ENCODE data around the gene SRRM4. TPM values are rescaled to one million over a fixed set of nuclear protein-coding genes. Genes with fewer than 3 reads are reported as not detected.
"Not testable (repeated sequence)": the region's sequence is repeated elsewhere in the genome, so short reads cannot be mapped to it uniquely, and the experiment has no call there.

SRRM4 gene
- total RNA-seq, 1 experiment from 2014 or later, result not detected

DNA sequence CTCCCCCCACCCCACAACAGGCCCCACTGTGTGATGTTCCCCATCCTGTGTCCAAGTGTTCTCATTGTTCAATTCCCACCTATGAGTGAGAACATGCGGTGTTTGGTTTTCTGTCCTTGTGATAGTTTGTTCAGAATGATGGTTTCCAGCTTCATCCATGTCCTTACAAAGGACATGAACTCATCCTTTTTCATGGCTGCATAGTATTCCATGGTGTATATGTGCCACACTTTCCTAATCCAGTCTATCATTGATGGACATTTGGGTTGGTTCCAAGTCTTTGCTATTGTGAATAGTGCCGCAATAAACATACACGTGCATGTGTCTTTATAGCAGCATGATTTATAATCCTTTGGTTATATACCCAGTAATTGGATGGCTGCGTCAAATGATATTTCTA, 123.6 kb downstream of the SRRM4 start:
- H3K27me3 ChIP-seq, DNase-seq, H3K4me1 ChIP-seq: not testable (repeated sequence)

DNA sequence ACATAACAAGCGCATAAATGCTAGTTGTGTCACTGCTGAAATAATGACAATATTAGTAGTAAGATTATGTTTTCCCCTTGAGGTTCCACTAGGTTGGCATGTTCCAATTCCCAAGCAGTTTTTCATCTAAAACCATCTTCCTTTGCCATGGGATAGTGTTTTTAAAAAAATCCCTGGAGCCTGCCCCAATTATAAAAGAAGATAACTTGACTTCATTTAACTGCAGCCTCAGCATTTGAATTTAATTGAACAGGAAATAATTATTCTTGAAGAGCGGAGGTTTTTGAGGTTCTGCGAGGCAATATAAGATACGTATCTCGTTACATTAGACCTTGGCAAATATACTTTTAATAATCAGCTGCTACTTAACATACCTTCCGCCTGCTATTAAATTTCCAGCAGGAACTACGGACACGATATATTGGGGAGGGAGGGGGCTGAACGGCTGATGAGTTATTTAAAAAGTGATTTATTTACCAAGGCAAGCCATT, 132.2 kb downstream of the SRRM4 start:
- no peaks in the 10 kb centered on the region for H3K36me3 ChIP-seq
- no peaks in the 10 kb centered on the region for H3K27me3 ChIP-seq
- H3K27ac ChIP-seq, result no peak overlapping the region

More for the DNA sequence above, 123.6 kb downstream of the SRRM4 start:
- H3K9me3 ChIP-seq (replicated peaks); H3K27ac ChIP-seq; H3K4me3 ChIP-seq; H3K36me3 ChIP-seq: not testable (repeated sequence)

DNA sequence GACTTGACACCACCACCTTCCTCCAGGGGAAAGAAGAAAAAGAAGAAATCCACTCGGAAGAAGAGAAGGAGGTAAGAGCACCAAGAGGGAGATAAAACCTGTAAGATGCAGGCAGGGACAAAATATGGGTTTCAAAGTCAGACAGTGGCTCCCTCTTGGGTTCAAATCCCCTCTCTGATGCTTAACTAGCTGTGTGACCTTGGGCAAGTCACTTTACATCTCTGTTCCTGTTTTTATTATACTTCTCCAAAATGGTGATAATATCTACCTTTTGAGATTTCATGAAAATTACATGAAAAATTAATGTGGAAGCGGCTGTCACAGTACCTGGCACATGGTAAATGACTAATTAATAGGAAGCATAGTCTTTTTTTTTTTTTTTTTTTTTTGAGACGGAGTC, 133.0 kb downstream of the SRRM4 start:
- Histone ChIP-seq H3K4me3 (no peak overlapping the region), H3K4me1 (no peaks in the 10 kb centered on the region), H3K27ac (no peak overlapping the region), H3K36me3 (no peaks in the 10 kb centered on the region), H3K9me3 (replicated peaks) (no peaks in the 10 kb centered on the region), H3K27me3 (no peaks in the 10 kb centered on the region)
- DNase-seq, result no peak

More for the DNA sequence above, 132.2 kb downstream of the SRRM4 start:
- DNase-seq, result no peak
- H3K4me1 ChIP-seq, result no peaks in the 10 kb centered on the region
- H3K9me3 ChIP-seq (replicated peaks), result no peaks in the 10 kb centered on the region
- no peak overlapping the region for H3K4me3 ChIP-seq

DNA sequence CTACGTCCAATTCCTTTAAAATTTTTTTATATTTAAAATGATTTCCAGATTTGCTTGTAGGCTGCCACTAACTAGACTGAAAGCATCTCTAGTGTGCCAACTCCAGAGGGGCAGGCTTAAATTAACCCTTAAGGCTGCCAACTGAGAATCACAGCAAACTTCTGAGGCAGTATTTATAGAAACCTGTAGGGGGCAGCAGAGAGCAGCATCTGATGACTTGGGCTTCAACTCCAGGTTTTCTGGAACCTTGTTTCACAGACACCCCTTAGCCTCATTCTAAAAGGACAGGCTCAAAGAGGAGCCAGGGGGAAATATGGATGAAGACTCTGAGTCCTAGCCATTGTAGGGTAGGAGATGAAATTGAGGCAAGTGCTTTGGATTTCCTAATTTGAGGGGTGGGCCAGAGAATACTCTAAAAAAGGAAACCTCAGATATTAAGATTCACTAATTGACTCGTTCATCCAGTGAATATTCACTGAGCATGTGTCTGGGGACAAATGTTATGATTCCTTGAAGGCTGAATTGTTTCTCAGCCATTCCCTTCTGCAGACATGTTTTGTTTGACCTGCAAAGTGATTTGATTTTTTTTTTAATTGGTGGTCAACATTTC, 134.1 kb downstream of the SRRM4 start:
- Histone ChIP-seq H3K4me1 (no peaks in the 10 kb centered on the region), H3K27me3 (no peaks in the 10 kb centered on the region), H3K9me3 (replicated peaks) (no peaks in the 10 kb centered on the region), H3K4me3 (no peak overlapping the region), H3K27ac (no peak overlapping the region), H3K36me3 (no peaks in the 10 kb centered on the region)
- peak; percentile 11 to 75 for DNase-seq

DNA sequence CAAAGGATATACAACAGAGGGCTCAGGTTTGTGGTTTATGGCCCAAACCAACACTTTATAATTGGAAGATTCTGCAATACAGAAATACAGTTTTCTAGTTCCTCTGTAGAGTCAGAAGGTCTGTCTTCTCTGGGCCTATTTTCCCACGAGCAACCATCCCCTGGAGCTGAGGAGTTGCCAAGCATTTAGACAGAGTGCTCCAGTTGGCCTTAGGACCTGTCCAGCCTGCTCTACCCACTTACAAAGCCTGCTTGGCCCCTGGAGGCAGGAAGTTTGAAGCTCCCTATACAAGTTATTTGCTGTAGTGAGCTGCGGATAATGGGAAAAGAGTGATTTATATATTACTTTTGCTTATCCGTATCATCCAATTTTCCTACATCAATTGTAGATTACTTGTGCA, 136.6 kb downstream of the SRRM4 start:
- Histone ChIP-seq H3K27me3 (no peaks in the 10 kb centered on the region), H3K36me3 (no peaks in the 10 kb centered on the region), H3K4me1 (no peaks in the 10 kb centered on the region), H3K27ac (no peak overlapping the region), H3K4me3 (no peak overlapping the region), H3K9me3 (replicated peaks) (no peaks in the 10 kb centered on the region)
- DNase-seq, result no peak

DNA sequence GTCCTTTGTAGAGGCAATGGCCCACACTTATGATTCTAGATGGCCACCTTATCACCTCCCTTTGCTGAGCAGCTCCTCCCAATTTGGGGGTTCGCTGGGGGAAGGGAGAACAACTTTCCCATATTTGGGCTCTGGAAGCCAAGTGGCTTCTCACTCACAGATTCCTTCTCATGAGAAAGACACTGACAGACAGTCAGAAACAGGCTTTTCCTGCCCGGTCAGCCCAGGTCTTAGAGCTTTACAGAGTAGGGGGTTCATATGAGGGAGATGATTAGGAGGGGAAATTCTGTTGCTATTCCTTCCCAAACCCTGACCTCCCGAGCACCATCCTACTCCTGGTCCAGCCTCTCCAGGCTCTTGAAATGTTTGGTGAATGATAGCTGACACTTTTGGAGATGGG, 137.3 kb downstream of the SRRM4 start:
- H3K4me3 ChIP-seq, result no peak overlapping the region
- no peak overlapping the region for H3K27ac ChIP-seq
- H3K4me1 ChIP-seq, result no peaks in the 10 kb centered on the region
- DNase-seq, result no peak
- no peaks in the 10 kb centered on the region for H3K27me3 ChIP-seq
- H3K9me3 ChIP-seq (replicated peaks), result no peaks in the 10 kb centered on the region
- no peaks in the 10 kb centered on the region for H3K36me3 ChIP-seq

DNA sequence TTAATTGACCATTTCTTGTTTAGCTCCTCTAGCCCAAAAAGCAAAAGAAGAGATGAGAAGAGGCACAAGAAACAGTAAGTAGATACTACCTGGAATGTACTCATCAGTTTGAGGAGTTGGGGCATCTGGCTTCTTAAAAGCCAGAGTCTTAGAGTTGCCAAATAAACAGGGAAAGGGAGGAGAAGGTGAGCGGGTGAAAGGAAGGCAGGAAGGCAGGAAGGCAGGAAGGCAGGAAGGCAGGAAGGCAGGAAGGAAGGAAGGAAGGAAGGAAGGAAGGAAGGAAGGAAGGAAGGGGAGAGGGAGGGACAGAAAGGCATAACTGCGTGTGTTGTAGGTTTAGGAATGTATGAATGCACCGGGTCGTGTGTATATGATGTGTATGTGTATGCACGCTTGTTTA, 140.7 kb downstream of the SRRM4 start:
- Histone ChIP-seq H3K36me3 (no peaks in the 10 kb centered on the region), H3K4me1 (no peaks in the 10 kb centered on the region), H3K27me3 (no peaks in the 10 kb centered on the region), H3K9me3 (replicated peaks) (no peaks in the 10 kb centered on the region), H3K4me3 (no peak overlapping the region), H3K27ac (no peak overlapping the region)
- no peak for DNase-seq

DNA sequence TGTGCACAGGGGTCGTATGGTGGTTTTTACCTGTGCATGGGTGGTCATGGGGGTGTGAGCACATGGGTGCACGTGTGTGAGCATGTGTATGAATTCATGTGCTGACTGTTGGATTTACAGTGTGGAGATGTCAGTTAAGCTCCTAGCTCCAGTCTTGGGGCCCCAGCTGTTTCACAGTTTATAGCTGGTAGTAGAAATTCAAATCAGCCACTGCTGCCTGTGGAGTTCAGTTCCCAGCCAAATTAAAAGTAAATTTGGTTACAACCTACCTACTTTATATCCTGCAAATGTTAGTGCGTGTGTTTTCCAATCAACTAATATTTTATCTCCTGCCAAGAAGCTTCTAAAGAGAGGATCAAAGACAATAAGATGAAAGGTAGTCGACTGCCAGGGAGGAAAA, 141.4 kb downstream of the SRRM4 start:
- H3K4me3 ChIP-seq, result no peak overlapping the region
- H3K4me1 ChIP-seq, result no peaks in the 10 kb centered on the region
- H3K27me3 ChIP-seq, result no peaks in the 10 kb centered on the region
- no peak for DNase-seq
- no peaks in the 10 kb centered on the region for H3K36me3 ChIP-seq
- H3K27ac ChIP-seq, result no peak overlapping the region
- H3K9me3 ChIP-seq (replicated peaks), result no peaks in the 10 kb centered on the region

DNA sequence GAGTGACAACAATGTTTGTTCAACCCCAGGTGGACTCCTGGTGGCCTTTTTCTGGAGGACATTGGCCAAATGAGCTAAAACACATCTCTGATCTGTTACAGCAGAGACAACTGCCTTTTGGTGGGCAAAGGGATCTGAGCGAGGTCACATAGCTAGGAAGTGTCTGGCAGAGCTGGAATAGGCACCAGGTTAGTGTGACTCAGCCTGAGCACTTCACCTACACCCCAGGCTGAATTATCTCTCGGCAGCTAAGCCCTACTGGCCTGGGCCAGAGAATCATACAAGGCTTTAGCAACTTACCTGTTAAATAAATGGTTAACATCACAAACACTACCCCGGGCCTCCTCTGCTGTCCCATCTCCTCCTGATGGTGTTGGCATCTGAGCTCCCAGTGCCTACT, 147.2 kb downstream of the SRRM4 start:
- DNase-seq, result no peak
- Histone ChIP-seq H3K4me3 (no peak overlapping the region), H3K36me3 (no peaks in the 10 kb centered on the region), H3K9me3 (replicated peaks) (no peaks in the 10 kb centered on the region), H3K27me3 (no peaks in the 10 kb centered on the region), H3K4me1 (no peaks in the 10 kb centered on the region), H3K27ac (no peak overlapping the region)

DNA sequence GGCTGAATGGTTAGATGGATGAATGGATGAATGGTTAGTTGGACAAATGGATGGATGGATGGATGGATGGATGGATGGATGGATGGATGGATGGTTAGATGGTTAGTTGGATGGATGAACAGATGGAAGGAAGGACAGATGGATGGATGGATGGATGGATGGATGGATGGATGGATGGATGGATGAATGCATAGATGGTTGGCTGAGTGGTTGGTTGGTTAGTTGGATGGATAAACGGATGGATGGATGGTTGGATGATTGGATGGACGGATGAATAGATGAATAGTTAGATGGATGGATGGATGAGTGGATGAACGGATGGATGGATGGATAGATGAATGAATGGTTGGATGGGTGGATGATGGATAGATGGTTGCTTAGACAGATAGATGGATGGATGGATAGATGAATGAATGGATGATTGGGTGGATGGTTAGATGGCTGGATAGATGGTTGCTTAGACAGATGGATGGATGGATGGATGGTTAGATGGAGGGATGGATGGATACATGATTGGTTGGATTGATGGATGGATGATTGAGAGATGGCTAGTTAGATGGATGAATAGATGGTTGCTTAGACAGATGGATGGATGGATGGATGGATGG, 148.6 kb downstream of the SRRM4 start:
- no peak overlapping the region for H3K27ac ChIP-seq
- no peak overlapping the region for H3K4me3 ChIP-seq
- H3K4me1 ChIP-seq, result no peaks in the 10 kb centered on the region
- H3K9me3 ChIP-seq (replicated peaks), result no peaks in the 10 kb centered on the region
- no peak for DNase-seq
- H3K36me3 ChIP-seq, result no peaks in the 10 kb centered on the region
- no peaks in the 10 kb centered on the region for H3K27me3 ChIP-seq

DNA sequence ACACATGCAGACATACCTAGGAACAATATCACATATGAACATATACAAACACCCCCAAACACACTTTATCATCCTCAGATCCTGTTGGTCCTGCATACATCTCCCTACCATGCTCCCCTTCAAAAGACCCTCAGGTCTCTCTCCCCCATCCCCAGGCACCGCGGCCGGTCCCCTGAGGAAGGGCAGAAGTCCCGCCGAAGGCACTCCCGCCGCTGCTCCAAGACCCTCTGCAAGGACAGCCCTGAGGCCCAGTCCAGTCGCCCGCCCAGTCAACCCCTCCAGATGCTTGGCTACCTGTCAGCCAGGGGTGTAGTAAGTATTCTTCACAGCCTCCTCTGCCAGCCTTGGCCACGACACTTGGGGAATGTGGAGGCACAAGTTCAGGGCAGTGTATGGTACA, 149.2 kb downstream of the SRRM4 start:
- H3K27me3 ChIP-seq, result no peaks in the 10 kb centered on the region
- H3K4me1 ChIP-seq, result no peaks in the 10 kb centered on the region
- no peaks in the 10 kb centered on the region for H3K36me3 ChIP-seq
- no peak overlapping the region for H3K4me3 ChIP-seq
- DNase-seq, result no peak
- H3K9me3 ChIP-seq (replicated peaks), result no peaks in the 10 kb centered on the region
- no peak overlapping the region for H3K27ac ChIP-seq

DNA sequence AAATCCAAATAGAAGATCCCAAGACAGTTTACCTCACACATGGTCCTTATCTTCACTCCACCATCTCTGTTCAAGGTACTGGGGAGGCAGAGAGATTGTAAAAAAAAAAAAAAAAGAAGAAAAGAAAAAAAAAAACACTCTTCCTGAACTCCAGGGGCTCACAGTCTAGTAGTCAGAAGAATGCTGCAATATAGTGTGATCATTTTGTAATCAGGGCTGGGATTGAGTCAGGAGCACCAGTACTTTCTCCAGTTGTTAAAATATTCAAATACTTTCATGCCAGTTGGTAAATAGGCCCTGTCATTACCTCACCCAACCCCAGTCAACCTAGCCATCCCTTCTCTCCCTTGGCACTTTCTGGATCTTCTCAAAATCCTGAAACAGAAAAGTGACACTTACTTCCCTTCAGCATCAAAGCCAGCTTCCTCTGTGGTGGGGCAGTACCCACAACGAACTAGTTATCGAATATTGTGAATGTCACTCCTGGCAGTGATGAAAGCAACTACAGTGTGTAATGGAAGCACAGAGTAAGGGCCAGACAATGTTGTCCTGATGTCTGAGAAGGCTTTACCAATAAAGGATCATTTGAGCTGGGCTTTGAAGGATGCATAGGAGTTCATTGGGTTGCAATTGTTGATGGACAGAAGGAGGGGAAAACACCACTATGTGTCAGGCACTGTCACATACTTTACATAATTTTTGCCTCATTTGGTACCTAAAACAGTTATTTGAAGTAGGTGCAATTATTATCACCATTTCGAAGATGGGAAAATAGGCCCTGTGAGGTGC, 153.1 kb downstream of the SRRM4 start:
- DNase-seq, result no peak
- no peaks in the 10 kb centered on the region for H3K9me3 ChIP-seq (replicated peaks)

DNA sequence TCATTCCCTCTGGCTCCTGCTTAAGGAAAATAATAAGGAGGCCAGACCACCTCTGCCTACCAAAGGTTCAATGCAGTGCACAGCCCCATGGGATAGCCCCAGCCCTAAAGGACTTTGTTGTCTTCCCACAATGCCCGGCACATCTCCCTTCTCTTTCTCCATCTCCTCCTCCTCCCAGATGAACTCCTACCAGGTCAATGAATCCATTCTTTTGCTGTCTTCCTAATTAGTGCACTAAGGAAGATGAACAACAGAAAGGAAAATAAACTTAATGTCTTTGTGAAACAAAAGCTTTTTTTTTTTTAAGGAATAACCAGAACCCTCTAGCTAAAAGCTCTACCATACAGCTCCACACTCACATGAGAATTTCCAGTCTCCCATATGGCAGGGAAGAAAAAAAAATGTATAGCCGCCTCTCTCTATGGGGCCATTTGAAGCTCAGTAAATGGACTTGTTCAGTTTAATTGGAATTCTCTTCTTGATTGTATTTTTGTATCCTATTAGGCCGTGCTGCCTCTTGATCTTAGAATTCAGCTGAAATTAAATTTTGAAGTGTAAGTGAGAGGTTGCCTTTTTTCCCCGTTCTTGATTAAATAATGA, 155.6 kb downstream of the SRRM4 start:
- H3K36me3 ChIP-seq, result no peaks in the 10 kb centered on the region

More for the DNA sequence above, 153.1 kb downstream of the SRRM4 start:
- no peak overlapping the region for H3K27ac ChIP-seq
- no peak overlapping the region for H3K4me3 ChIP-seq
- H3K4me1 ChIP-seq, result no peaks in the 10 kb centered on the region
- H3K36me3 ChIP-seq, result no peaks in the 10 kb centered on the region
- no peaks in the 10 kb centered on the region for H3K27me3 ChIP-seq

DNA sequence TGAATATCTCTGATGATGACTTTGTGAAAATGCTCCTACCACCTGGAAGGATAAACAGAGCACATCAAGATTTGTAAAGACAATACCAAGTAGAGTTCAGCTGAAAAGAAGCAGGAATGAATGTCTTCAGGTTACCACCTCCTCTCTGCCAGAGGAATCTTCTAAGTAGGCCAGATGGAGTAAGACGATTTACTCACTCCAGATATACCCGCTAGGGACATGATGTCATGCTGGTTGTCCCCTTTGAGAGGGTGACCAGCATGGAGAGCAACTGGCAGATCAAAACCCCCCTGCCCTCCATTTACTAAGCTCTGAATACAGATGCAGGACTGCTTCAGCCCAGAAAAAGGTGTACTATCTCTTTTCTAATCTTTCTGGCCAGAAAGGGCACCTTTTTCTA, 158.1 kb downstream of the SRRM4 start:
- Histone ChIP-seq H3K9me3 (replicated peaks) (no peaks in the 10 kb centered on the region), H3K4me1 (no peaks in the 10 kb centered on the region), H3K4me3 (no peak overlapping the region), H3K36me3 (no peaks in the 10 kb centered on the region), H3K27me3 (no peaks in the 10 kb centered on the region; the same call in none of the 2 replicates), H3K27ac (no peak overlapping the region)
- DNase-seq, result no peak

More for the DNA sequence above, 155.6 kb downstream of the SRRM4 start:
- H3K27ac ChIP-seq, result no peak overlapping the region
- no peaks in the 10 kb centered on the region for H3K27me3 ChIP-seq
- DNase-seq, result no peak
- H3K9me3 ChIP-seq (replicated peaks), result no peaks in the 10 kb centered on the region
- no peaks in the 10 kb centered on the region for H3K4me1 ChIP-seq
- no peak overlapping the region for H3K4me3 ChIP-seq

DNA sequence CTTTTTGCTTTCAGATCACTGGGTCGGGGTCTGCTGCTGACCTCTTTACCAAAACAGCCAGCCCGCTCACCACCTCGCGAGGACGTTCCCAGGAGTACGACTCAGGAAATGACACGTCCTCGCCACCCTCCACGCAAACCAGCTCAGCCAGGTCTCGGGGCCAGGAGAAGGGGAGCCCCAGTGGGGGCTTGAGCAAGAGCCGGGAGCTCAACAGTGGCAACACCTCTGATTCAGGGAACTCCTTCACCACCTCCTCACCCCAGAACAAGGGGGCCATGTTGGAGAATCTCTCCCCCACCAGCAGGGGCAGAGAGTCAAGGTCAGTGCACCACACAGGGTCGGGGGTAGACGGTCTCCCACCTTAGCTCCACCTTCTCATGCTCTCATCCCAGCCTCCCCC, 164.0 kb downstream of the SRRM4 start:
- H3K9me3 ChIP-seq (replicated peaks), result no peaks in the 10 kb centered on the region
- H3K27ac ChIP-seq, result no peak overlapping the region
- no peaks in the 10 kb centered on the region for H3K4me1 ChIP-seq
- no peaks in the 10 kb centered on the region for H3K36me3 ChIP-seq
- no peak overlapping the region for H3K4me3 ChIP-seq
- DNase-seq, result no peak
- H3K27me3 ChIP-seq, result no peaks in the 10 kb centered on the region; the same call in none of the 2 replicates

Data from SJCRH30 (cell line).